K562 (cell line): Measurements from ENCODE around the gene PDE8B. TPM values are rescaled to one million over a fixed set of nuclear protein-coding genes. Genes with fewer than 3 reads are reported as not detected.

Source experiments
- ATAC-seq: fragments of 200-7000 bp; cut with Tn5 transposase; 3 replicates; pipeline ENCODE4 v1.9.1; 2020; ENCODE audit warnings: moderate library complexity
- BruUV-seq: library from RNA; stranded (reverse); fragments of 400-500 nt; replicated peaks from 2 replicates; lab custom pipeline; 2021; lab: Mats Ljungman, UMichigan
- CTCF ChIA-PET: fragments of 300-600 bp; formaldehyde crosslinking; extraction: SDS; loops from one replicate; lab custom pipeline; 2021; ENCODE audit warnings: low intra/inter-chr PET ratio; lab: Yijun Ruan, JAX
- POLR2A ChIA-PET: fragments of 300-600, 350-650 bp; sonication (Branson Sonifier 250); formaldehyde crosslinking; extraction: SDS; loops from one replicate; lab custom pipeline; 2021; ENCODE audit warnings: antibody characterized with exemption, inconsistent platforms; lab: Yijun Ruan, JAX
- DNase-seq, 4 experiments: peaks; one replicate each; pipeline versions ENCODE4 v3.0.0 to v3.0.0-alpha.2; 2011 to 2018; ENCODE audit warnings: low spot score in 3 of 4, mixed read lengths in 3 of 4; ENCODE audit errors: extremely low read depth in 1 of 4
- FAIRE-seq: peaks from 2 replicates; lab custom pipeline; 2011; peaks lifted over from hg19 to GRCh38; lab: Jason Lieb, UNC
- H2AFZ ChIP-seq: 2 replicates; pipeline ENCODE4 v1.6.0; 2011; ENCODE audit warnings: low read depth, low read length, control low read depth, inconsistent platforms
- H3K27ac ChIP-seq: fragments of 200-600 bp; 3 replicates; pipeline ENCODE4 v1.8.0; 2011; ENCODE audit warnings: low read depth, mild to moderate bottlenecking, control low read depth, inconsistent platforms, low read length, moderate library complexity, mixed read lengths; ENCODE audit errors: extremely low read depth
- H3K27me3 ChIP-seq, 2 experiments: fragments of 300-600 bp in 1 of 2; 2 replicates in 1 of 2; 3 replicates in 1 of 2; pipeline versions ENCODE4 v1.6.0 to v1.8.0; 2011; ENCODE audit warnings: inconsistent platforms in 2 of 2, low read length in 2 of 2, mild to moderate bottlenecking in 1 of 2, mixed read lengths in 1 of 2, moderate library complexity in 1 of 2; ENCODE audit not compliant: control insufficient read depth in 2 of 2, insufficient read depth in 2 of 2
- H3K36me3 ChIP-seq: fragments of 300-600 bp; 3 replicates; pipeline ENCODE4 v1.8.0; 2011; ENCODE audit warnings: mild to moderate bottlenecking, low read length, inconsistent platforms; ENCODE audit not compliant: control insufficient read depth, insufficient read depth
- H3K4me1 ChIP-seq, 2 experiments: fragments of 200-600 bp in 1 of 2; replicated peaks in 1 of 2; 2 replicates in 1 of 2; 3 replicates in 1 of 2; pipeline versions ENCODE4 v1.5.1 to v1.8.0; 2011; ENCODE audit warnings: inconsistent platforms in 2 of 2, low read length in 2 of 2, mild to moderate bottlenecking in 1 of 2, mixed read lengths in 1 of 2, moderate library complexity in 1 of 2; ENCODE audit not compliant: control insufficient read depth in 2 of 2, insufficient read depth in 2 of 2
- H3K4me2 ChIP-seq: 2 replicates; pipeline ENCODE4 v1.6.1; 2011; ENCODE audit warnings: low read length, control low read depth, inconsistent platforms, mixed read lengths; ENCODE audit not compliant: insufficient read depth
- H3K4me3 ChIP-seq: fragments of 200-600 bp; sonication (generic), shearing (Covaris generic); 2 replicates; pipeline ENCODE4 v1.5.1; 2016; ENCODE audit warnings: control low read depth, inconsistent platforms
- H3K79me2 ChIP-seq: fragments of 200-600 bp; 3 replicates; pipeline ENCODE4 v1.8.0; 2011; ENCODE audit warnings: low read length, inconsistent platforms; ENCODE audit not compliant: control insufficient read depth, insufficient read depth
- H3K9ac ChIP-seq, 2 experiments: 2 replicates each; pipeline versions ENCODE4 v1.6.0 to v1.6.1; 2011; ENCODE audit warnings: low read depth in 2 of 2, low read length in 2 of 2, control low read depth in 1 of 2, inconsistent platforms in 1 of 2, mild to moderate bottlenecking in 1 of 2, mixed read lengths in 1 of 2; ENCODE audit not compliant: insufficient read depth in 1 of 2
- H3K9me1 ChIP-seq: one replicate; pipeline ENCODE4 v1.6.0; 2011; ENCODE audit warnings: inconsistent platforms, mild to moderate bottlenecking, low read length, moderate library complexity; ENCODE audit not compliant: control insufficient read depth, insufficient read depth
- H3K9me3 ChIP-seq: replicated peaks from 2 replicates; pipeline ENCODE4 v1.5.1; 2011; ENCODE audit warnings: low read depth, low read length, inconsistent platforms; ENCODE audit not compliant: control insufficient read depth, insufficient read depth
- H4K20me1 ChIP-seq: replicated peaks from 2 replicates; pipeline ENCODE4 v1.6.1; 2011; ENCODE audit warnings: low read length, inconsistent platforms, mixed read lengths; ENCODE audit not compliant: control insufficient read depth, insufficient read depth
- C11orf30 ChIP-seq: fragments of 450-650 bp; IDR thresholded peaks from 2 replicates; pipeline ENCODE4 v1.6.1; 2016; ENCODE audit warnings: low read depth, mild to moderate bottlenecking
- MAFG ChIP-seq: fragments of 450-650 bp; conservative IDR thresholded peaks from 2 replicates; pipeline ENCODE4 v1.6.1; 2016; ENCODE audit warnings: missing genetic modification characterization, missing compliant biosample characterization
- ZNF316 ChIP-seq: fragments of 450-650 bp; IDR thresholded peaks from 2 replicates; pipeline ENCODE4 v1.6.1; 2016
- ZNF695 ChIP-seq: fragments of 450-650 bp; formaldehyde crosslinking; IDR thresholded peaks from 2 replicates; pipeline ENCODE4 v1.4.0; 2020; ENCODE audit warnings: mild to moderate bottlenecking, moderate library complexity
- WGBS: fragments of 100-300 bp; shearing (Covaris generic); methylation state at CpG from one replicate; pipeline ENCODE4 v1.1.6; 2016; ENCODE audit warnings: low coverage, mixed read lengths; ENCODE audit not compliant: insufficient coverage; ENCODE audit errors: missing lambda C conversion rate; 5-methylcytosine and 5-hydroxymethylcytosine counted together
- in situ Hi-C: fragments of 300-500 bp; cut with MboI; formaldehyde crosslinking; loops from 4 replicates; pipeline ENCODE4 v1.15.0; 2018; ENCODE audit warnings: inconsistent platforms, mixed read lengths
- intact Hi-C: fragments of 100-400 bp; cut with micrococcal nuclease; formaldehyde crosslinking; loops from 2 replicates; pipeline ENCODE4 v1.14.2; 2022
- polyA plus RNA-seq, 8 experiments: library from polyadenylated mRNA; depleted of rRNA in 4 of 8; stranded (reverse) in 5 of 8; unstranded in 3 of 8; fragments of >200 nt; fragmentation: Nextera tagmentation in 2 of 8; fragmentation: Illumina TruSeq in 1 of 8; extraction: Ambion mirVana in 2 of 8; extraction: Trizol in 1 of 8; gene quantifications; 2 replicates each; pipeline versions ENCODE4 v1.2.1 to v1.2.3, GENCODE V29; 2011 to 2014; ENCODE audit warnings: inconsistent platforms in 1 of 8, missing spikeins in 1 of 8
- total RNA-seq, 7 experiments: library from RNA; depleted of rRNA in 6 of 7; stranded (reverse); fragments of >200 nt in 6 of 7; fragmentation: Illumina TruSeq in 2 of 7; extraction: Trizol in 2 of 7; gene quantifications; 2 replicates each; pipeline versions ENCODE4 v1.2.1 to v1.2.3, GENCODE V29; 2011 to 2021; ENCODE audit warnings: low replicate concordance in 1 of 7
- TF ChIP-seq, protein P1 (sequence below): sonication (generic); formaldehyde crosslinking; IDR thresholded peaks from 2 replicates; pipeline ENCODE4 v1.8.0; 2023; ENCODE audit warnings: mild to moderate bottlenecking, missing genetic modification reagents

The PDE8B gene
- total and polyA plus RNA-seq, 9 of the 15 experiments (the other 6 are each of a cell fraction or from before 2014, with no cell fraction given): 0.15 to 0.28 TPM; not detected in 7

GRCh38 chr5:77285251-77285841, 74.9 kb downstream of the PDE8B start:
- TF ChIP-seq MAFG (tag): peak; percentile 36; the same call in 1 of the 2 replicates
- peak; percentile 62 for TF ChIP-seq ZNF316
- TF ChIP-seq C11orf30: 0 out of 2 replicates have a peak, but pooled peaks have one; percentile 32
- no peak for TF ChIP-seq ZNF695 (CRISPR knock-in tag)
- TF ChIP-seq, protein P1, sequence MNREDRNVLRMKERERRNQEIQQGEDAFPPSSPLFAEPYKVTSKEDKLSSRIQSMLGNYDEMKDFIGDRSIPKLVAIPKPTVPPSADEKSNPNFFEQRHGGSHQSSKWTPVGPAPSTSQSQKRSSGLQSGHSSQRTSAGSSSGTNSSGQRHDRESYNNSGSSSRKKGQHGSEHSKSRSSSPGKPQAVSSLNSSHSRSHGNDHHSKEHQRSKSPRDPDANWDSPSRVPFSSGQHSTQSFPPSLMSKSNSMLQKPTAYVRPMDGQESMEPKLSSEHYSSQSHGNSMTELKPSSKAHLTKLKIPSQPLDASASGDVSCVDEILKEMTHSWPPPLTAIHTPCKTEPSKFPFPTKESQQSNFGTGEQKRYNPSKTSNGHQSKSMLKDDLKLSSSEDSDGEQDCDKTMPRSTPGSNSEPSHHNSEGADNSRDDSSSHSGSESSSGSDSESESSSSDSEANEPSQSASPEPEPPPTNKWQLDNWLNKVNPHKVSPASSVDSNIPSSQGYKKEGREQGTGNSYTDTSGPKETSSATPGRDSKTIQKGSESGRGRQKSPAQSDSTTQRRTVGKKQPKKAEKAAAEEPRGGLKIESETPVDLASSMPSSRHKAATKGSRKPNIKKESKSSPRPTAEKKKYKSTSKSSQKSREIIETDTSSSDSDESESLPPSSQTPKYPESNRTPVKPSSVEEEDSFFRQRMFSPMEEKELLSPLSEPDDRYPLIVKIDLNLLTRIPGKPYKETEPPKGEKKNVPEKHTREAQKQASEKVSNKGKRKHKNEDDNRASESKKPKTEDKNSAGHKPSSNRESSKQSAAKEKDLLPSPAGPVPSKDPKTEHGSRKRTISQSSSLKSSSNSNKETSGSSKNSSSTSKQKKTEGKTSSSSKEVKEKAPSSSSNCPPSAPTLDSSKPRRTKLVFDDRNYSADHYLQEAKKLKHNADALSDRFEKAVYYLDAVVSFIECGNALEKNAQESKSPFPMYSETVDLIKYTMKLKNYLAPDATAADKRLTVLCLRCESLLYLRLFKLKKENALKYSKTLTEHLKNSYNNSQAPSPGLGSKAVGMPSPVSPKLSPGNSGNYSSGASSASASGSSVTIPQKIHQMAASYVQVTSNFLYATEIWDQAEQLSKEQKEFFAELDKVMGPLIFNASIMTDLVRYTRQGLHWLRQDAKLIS (CRISPR knock-in tag): no peak
- BruUV-seq: no TSS peak
- Histone ChIP-seq H3K9me1 (no peaks in the 10 kb centered on the region), H3K4me1 (no peaks in the 10 kb centered on the region), H3K4me3 (no peak overlapping the region), H3K79me2 (no peaks in the 10 kb centered on the region), H3K36me3 (no peaks in the 10 kb centered on the region), H3K27me3 (peaks cover 12 to 33% of the 10 kb centered on the region in 2 experiments), H3K9ac (no peak overlapping the region), H3K9me3 (no peaks in the 10 kb centered on the region), H4K20me1 (no peaks in the 10 kb centered on the region; the same call in 1 of the 2 replicates), H2AFZ (no peak overlapping the region), H3K4me2 (no peak overlapping the region), H3K27ac (no peak overlapping the region)
- intact Hi-C loops: no loop called here
- ATAC-seq (no peak), DNase-seq (no peak), FAIRE-seq (no peak)
- POLR2A ChIA-PET: no interaction called here
- CTCF ChIA-PET: no interaction called here
- 5% methylated on average over 4 of the region's 4 CpGs for WGBS
- in situ Hi-C loops: no loop called here
